GM19035 (cell line): ENCODE results near the gene PRKAR2A.
"Not testable (repeated sequence)": the region's sequence is repeated elsewhere in the genome, so short reads cannot be mapped to it uniquely, and the experiment has no call there.

Experiments used
- ATAC-seq: cut with Tn5 transposase; IDR thresholded peaks from one replicate; pipeline ENCODE4 v1.9.1; 2021; ENCODE audit not compliant: unreplicated experiment

PRKAR2A gene

DNA sequence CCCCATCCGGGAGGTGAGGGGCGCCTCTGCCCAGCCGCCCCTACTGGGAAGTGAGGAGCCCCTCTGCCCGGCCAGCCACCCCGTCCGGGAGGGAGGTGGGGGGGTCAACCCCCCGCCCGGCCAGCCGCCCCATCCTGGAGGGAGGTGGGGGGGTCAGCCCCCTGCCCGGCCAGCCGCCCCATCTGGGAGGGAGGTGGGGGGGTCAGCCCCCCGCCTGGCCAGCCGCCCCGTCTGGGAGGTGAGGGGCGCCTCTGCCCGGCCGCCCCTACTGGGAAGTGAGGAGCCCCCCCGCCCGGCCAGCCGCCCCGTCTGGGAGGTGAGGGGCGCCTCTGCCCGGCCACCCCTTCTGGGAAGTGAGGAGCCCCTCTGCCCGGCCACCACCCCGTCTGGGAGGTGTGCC lies 113.1 kb downstream of the PRKAR2A start:
- ATAC-seq: not testable (repeated sequence)

DNA sequence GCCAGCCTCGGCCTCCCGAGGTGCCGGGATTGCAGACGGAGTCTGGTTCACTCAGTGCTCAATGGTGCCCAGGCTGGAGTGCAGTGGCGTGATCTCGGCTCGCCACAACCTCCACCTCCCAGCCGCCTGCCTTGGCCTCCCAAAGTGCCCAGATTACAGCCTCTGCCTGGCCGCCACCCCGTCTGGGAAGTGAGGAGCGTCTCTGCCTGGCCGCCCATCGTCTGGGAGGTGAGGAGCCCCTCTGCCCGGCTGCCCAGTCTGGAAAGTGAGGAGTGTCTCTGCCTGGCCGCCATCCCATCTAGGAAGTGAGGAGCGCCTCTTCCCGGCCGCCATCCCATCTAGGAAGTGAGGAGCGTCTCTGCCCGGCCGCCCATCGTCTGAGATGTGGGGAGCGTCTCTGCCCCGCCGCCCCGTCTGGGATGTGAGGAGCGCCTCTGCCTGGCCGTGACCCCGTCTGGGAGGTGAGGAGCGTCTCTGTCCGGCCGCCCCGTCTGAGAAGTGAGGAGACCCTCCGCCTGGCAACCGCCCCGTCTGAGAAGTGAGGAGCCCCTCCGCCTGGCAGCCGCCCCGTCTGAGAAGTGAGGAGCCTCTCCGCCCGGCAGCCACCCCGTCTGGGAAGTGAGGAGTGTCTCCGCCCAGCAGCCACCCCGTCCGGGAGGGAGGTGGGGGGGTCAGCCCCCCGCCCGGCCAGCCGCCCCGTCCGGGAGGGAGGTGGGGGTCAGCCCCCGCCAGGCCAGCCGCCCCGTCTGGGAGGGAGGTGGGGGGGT lies 113.7 kb downstream of the PRKAR2A start:
- not testable (repeated sequence) for ATAC-seq

DNA sequence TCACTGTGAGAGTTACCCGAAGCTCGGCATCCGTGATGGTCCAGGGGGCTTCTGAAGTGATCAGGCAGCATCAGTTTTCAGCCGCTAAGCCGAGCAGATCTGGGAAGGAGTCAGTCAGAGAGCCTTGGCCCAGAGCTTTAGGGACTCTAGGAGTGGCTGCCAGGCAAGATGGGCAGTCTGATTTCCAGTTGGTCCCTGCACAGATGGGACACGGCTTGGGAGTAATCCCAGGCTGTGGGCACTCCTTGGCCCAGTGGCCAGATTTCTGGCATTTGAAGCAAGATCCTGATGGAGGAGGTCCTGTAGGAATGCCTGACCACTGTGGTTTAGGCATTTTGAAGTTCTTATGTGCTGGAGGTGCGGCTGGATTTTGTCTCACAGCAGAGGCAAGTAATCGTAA lies 120.2 kb downstream of the PRKAR2A start:
- ATAC-seq: no peak

DNA sequence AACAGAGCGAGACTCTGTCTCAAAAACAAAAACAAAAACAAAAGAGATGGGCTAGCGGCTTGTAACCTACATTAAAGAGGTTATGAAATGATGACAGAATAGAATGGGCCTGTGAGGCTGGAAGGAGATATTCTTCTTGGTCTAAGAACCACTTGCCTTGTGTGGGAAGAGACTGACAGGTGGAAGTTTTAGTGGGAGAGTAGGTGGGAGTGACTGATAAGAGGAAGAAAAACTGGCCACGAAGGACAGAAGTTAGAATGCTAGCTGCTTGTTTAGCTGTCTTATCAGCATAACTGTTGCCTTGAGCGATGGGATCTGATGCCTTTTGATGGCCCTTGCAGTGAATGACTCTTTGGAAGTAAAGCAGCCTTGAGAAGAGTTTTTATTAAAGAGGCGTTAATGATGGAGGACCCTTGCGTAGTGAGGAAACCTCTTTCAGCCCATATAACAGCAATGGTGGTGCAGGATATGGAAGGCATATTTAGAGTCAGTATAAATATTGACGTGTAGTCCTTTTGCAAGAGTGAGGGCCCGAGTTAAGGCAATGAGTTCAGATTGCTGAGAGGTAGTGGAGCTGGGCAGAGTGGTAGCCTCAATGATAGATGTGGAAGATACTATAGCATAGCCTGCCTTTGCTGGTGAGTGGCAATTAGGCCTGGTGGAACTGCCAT lies 122.4 kb downstream of the PRKAR2A start:
- not testable (repeated sequence) for ATAC-seq

DNA sequence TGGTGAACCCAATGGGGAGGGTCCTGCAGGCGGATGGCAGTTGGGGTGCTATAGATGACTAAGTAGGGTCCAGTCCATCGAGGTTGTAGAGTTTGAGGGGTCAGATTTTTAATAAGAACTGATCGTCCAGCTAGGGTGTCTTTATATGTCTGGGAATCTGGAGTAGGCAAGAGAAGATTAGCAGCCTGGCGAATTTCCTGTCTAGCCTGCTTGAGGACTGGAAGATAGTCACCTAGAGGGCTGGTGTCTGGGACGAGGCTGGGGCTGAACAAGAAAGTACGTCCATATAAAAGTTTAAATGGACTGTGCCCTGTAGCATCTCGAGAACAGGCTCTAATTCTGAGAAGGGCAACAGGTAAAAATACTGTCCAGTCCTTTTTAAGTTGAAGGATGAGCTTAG lies 123.9 kb downstream of the PRKAR2A start:
- no peak for ATAC-seq

DNA sequence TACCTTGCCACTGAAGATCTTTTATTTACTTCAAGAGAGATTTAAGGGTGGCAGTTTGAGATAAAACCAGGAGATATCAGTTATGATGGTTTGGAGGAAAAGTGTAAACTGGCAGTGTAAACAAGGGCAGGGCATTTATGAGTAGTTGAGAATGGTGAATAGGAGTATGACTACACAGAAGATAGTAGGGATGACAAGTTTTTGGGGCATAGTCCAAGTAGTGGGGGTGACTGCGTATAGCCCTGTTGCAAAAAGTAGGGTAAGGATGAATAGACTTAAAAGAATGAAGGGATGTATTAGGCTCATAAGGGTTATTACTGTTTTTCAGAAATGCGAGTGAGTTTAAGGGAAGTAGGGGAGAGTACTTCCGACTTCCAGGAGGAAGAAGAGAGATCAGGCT lies 124.4 kb downstream of the PRKAR2A start:
- not testable (repeated sequence) for ATAC-seq

DNA sequence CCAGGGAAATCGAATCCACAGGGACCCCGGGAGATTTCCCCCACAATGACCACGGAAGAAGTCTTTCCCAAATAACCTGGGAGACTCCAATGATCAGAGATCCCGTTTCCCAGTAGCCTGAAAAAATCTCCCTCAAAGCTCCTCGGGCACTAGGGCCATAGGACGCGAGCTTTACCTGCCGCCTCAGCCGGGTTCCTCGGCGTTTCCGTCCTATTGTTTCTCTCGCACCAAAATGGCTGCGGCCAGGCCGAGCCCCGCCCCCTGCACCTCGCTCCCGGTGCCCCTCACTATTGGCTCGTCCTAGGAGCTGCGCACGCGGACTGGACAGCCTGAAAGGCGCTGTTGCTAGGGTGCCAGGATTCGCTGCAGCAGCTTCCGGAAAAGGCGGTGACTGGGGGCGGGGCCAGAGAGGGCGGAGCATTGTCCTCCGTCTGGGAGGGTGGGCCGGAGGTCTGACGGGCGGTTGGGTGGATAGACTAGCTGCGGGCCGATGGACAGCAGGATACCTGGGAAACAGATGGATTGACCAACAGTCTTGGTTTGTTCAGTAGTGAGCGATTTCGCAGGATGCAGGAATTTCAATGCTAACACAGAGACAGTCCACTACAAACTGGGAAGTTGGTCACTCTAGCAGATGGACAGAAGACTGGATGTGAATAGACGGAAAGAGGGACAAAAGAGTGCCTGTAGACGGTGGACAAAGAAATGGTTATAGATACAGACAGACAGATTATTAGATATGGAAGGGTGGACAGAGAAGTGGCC lies 130.5 kb downstream of the PRKAR2A start, which contains the start of gene IP6K2:
IP6K2 (minus strand) TSS at position 240 of the 765 bp plus-strand sequence. CDS start 21,930 bp downstream, outside the sequence.
- peak; percentile 97 for ATAC-seq

DNA sequence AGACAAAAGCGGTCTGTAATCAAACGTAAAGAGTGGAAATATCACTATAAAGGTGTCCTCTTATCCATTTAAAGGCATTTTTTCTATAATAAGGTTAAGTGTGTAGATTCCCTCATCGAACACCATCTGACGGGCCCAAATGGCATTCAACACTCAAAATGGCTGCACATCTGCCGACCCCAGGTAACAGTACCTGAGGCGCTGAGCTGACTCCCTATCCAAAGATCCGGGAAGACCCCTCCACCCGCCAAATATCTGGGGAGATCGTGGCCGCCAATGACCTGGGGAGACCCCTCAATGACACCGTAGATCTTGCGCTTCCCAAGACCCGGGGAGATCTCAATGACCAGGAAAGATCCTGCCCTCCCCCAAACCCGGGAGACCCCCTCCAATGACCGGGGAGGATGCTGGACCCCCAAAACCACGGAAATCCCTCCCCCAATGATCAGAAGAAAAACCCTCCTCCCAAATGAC lies 131.1 kb downstream of the PRKAR2A start:
- no peak for ATAC-seq

DNA sequence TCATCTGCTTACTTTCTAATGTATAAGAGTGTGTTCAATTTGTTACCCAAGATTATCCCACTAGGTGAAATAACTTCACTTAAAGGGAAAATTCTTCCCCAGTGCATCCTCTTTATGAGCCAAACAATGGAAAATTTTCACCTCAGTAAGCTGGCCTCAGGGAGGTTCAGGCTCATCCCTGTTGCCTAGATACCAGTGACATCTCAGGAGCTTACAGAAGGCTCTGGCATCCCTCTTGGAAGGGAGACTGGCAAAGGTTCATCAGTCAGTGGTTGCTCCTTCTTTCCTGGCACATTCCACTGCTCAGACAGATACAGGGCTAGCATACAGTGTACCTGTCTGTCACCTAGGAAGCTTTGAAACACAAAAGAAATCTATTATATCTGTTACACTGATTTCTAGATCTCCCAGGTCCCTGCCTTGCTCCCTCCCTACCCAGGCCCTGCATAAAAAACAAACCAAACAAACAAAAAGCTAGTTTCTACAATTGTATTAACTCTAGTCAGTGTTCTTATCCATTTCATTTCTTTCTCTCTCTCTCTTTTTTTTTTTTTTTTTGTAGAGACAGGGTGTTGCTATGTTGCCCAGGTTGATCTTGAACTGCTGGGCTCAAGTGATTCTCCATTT lies 132.4 kb downstream of the PRKAR2A start:
- ATAC-seq: no peak

DNA sequence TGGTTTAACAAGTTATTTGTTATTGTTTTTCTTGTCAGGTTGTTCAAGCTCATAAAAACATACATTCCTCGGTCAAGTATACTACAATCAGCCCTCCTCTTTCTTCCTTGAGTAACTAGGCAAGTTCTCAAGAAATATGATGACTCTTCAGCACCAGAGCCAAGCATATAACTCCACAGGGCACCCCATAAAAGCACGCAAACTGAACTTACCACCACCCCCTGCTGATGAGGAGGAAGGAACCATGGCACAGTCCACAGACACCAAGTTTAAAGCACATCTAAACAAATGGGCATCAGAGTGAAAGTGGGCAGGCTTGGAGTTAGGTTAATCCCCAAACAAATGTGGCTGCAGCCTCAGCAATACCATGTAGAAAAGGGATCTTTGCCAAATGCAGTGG lies 135.9 kb downstream of the PRKAR2A start:
- no peak for ATAC-seq

DNA sequence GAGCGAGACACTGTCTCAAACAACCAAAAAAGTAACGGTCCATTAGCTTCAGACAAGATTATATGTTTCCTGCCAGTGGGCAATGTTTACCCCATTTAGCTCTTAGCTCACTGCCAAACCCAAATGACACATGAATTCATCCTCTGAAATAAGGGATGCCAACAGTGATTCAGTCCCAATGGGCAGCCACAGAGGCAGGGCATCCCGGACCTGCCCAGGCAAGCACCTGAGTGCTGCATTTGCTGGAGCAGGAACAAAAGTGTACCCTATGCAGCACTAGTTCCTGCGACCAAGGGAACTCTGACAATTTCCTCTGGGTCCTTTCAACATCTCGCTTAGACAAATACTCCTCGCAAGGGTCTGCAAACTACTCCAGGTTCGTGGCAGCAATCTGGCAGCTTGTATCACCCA lies 138.6 kb downstream of the PRKAR2A start:
- ATAC-seq: no peak

DNA sequence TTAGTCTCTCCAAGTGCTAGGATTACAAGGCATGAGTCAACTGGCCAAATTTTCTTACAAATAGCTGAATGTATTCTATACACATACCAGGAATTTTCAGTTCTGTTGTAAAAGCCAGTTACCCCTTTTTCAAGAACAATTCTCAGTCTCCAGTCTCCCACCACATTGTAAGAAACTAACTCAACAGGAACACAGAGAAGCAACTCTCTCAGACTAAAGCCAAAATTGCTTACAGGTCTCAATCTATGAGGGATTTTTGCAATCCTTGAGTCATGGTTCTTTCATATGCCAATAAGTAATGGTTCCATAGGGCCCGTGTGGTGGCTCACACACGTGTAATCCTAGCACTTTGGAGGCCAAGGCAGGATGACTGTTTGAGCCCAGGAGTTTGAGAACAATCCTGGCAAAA lies 139.2 kb downstream of the PRKAR2A start:
- no peak for ATAC-seq

DNA sequence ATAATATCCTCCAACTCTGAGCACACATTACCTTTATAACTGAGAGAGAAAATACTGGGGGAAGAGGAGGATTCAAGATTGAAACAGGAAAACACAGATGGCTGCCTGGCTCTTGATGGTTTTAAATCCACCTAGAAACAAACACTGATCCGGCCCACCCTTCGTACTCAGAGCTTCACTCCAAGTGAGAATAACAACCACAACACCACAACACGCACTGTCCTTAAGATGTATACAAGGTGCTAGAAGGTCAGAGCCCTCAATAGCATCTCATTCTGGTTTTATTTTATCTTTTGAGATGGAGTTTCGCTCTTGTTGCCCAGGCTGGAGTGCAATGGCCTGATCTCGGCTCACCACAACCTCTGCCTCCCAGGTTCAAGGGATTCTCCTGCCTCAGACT lies 140.5 kb downstream of the PRKAR2A start:
- ATAC-seq: no peak

DNA sequence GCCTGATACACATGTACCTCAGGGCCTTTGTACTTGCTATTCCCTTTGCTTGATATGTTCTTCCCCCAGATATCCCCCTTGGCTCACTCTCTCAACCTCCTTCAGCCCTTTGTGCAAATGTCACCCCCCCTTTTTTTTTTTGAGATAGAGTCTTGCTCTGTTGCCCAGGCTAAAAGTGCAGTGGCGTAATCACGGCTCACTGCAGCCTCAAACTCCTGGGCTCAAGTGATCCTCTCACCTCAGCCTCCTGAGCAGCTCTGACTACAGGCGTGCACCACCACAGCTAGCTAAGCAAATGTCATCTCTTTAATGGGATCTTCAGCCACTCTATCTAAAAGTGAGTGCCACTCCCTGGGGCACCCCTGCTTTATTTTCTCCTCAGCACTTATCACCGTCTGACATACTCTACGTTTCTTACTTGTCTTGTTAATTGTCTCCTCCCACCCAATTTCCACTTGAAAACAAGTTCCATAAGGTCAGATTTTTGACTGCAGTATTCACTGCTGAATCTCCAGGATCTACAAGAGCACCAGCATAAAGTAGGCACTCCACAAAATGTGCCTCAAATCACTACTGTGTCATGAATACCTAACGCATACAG lies 145.3 kb downstream of the PRKAR2A start:
- ATAC-seq: no peak

DNA sequence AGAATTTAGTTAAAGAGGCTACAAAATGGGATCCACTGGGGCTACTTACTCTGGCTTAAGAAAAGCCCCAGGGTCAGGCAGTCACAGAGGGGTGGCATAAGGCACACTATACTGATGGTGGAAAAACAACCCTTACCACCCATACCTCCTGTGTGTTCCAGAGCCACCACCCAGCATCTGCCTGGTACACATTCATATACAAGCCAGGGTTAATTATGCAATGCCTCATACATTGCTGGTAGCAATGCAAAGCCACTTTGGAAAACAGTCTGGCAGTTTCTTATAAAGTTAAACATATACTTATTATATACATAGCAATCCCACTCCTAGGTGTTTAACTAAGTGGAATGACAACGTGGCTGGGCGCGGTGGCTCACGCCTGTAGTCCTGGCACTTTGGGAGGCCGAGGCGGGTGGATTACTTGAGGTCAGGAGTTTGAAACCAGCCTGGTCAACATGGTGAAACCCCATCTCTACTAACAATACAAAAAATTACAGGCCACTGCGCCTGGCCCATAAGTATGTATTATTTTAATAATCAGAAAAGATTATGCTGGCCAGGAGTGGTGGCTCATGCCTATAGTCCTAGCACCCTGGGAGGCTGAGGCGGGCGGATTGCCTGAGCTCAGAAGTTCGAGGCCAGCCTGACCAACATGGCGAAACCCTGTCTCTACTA lies 146.8 kb downstream of the PRKAR2A start:
- ATAC-seq: no peak

DNA sequence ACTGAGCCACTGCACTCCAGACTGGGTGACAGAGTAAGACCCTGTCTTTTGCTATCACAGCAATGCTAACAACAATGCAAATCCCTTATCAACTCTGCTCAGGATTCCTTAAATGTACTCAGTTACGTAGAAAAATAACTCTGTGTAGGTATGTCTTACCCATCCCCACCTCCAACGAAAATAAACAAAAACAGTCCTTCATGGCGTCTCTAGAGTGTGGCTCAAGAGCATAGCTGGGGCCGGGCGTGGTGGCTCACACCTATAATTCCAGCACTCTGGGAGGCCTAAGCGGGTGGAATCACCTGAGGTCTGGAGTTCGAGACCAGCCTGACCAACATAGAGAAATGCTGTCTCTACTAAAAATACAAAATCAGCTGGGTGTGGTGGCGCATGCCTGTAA lies 148.8 kb downstream of the PRKAR2A start:
- no peak for ATAC-seq

DNA sequence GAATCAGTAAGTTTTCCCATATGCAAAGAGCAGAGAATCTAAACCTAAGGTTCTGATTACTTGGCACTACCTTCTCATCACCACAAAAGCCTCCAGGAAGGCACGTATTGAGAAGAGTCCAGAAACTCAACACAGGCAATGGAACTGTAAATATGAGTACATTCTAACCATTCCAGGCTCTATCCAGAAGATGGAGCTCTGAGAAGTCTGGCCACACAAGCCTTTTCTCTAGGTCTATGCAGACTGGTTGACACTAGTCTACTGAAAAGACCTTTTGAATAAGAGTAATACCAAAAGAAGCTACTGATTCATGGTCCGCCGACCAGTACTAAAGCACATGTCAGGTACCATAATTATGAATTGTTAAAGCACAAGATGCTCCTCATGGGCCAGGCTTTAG lies 149.7 kb downstream of the PRKAR2A start:
- ATAC-seq: no peak

DNA sequence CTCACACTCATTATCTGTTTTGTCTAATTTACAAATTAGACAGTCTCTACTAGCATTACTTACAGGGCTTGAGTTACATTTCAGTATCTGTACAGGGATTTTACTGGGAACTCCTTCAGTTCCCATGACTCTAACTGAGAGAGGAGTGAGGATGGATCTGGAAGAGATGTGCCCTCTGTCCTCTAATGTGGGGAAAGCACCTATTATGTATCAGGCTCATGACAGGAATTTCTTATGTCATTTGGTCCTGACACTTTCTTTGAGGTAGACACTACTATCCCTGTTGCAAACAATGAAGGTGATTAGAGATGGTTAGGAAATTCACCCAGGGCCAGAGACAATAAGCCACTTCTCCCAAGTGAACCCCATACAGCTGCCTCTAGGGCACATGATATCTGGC lies 151.1 kb downstream of the PRKAR2A start:
- ATAC-seq: no peak
